Measurements from ENCODE around the gene MARK2.

Gene MARK2

DNA sequence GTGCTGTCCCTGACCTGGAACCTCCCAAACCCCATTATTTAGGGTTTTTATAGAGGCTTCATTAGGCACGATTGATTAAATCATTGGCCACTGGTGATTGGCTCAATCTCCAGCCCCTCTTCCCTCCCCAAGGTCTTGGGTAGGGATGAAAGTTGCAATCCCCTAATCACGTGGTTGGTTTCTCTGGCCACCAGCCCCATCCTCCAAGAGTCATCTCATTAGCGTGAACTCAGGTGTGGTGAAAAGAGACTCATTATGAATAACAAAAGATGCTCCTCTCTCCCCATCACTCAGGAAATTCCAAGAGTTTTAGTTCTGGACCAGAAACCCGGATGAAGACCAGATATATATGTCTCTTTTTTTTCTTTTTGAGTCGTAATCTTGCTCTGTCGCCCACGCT lies 7.6 kb upstream of the MARK2 start:
- no peak for DNase-seq

- DNase-seq, result no peak
Measured at GRCh38 chr11:63832336-63832735, 6.6 kb upstream of the MARK2 start.

DNA sequence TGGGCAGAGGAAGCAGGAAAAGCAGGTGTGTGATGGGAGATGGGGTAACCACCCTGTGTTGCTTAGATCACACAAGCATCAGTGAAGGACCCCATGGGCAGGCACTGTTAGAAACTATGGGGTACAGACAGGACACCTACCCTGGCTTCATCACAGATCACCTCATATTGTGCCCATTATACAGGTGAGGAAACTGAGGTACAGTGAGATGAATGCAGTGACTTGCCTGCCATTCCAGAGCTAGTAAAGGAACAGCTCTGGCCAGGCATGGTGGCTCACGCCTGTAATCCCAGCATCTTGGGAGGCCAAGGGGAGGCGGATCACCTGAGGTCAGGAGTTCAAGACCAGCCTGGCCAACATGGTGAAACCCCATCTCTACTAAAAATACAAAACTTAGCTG lies 5.9 kb upstream of the MARK2 start:
- DNase-seq, result no peak

DNA sequence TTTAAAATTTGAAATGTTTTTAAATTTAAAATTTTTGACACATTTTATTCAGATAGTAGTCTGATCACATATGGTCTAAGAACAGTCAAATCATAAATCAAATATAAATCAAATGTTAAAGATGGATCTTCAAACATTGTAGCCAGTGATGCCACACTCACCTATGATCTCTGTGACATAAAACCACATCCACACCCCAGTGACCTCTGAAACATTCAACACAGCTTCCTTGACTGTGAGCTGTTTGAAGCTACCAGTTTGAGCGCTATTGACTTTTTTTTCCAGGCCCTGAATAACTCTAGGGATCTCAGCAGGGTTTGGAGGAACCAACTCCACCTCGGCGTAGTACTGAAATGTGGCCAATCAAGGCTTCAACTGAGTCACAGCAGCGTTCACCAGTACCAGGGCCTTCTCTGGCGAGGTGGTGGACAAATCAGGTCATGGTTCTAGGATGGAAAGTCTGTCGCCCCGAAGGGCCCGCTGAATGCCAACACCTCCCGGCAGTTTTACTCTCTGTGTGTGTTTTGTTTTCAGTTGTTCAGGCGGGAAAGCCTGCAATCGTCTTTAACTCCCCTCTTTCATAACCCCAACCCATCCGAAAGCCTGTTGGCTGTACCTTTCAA lies 4.3 kb upstream of the MARK2 start:
- no peak for DNase-seq

GRCh38 chr11:63835158-63835545 lies 3.8 kb upstream of the MARK2 start:
- no peak for DNase-seq

DNA sequence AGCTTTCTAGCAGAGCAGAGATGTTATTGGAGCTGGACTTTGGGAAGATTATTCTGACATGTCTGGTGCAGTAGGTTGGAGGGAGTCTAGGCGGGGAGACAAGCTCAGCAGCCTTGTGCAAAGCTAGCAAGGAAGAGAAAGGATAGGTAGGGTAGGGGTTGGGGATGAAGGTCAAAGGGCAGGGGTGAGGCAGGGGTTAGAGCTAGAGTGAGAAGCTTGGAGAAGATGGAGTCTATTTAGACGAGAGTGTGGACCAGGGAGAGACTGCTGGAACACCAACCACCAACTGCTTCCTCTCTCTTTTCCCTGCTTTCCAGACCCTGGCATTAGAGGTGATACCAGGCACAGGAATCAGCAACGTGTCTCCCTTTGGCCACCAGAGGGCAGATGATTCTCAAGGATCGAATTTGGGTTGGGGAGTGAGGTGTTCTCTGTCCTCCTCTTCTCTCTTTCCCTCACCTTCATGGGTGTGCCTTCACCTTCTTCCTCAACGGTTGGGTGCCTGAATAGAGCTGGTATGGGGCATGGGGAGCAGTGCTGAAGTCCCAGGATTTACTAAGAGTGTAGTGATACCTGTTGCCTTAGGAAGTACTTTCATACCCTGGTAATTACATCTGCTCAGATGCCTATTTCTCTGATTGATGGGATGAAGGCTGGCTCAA lies 1.8 kb upstream of the MARK2 start:
- DNase-seq, result peak; percentile 84

DNA sequence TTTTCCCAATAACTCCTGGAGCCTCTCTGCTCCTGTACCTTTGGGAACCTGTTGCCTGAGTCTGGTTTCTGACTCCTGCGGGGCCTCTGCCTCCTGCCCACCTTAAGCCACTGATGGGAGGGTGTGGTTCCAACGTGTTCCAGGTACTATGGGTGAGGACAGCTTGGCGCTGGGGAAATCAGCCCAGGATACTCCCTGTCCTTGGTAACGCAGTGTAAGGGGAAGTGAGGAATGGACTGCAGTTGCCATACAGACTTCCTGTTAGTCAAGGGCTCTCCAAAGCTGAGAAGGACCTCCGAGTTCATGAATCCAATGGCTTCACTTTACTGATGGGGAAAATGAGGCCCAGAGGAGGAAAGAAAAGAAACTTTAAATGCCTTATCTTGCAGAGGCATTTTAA lies 1.2 kb upstream of the MARK2 start:
- DNase-seq, result no peak

DNA sequence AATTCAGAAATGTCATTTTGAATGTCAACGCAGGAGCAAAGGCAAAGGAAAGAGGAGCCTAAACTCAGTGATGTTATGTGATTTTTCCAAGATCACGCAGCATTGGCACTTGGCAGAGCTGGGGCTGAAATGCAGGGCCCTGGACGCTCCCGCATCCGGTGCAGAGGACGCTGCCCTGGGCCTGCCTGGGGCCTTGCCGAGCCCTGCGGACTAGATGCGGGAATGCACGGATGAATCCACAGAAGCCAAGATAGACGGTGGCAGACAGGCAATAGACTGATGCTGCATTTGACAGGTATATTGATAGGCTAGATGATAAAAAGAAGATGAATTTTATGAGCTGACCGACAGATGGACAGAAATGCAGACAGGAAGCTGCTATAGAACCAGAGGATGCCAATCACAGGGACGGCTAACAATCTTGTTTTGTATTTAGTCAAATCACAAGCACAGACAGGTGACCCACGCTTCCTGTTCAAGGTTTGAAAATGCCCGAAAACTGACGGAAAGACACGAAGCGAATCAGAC lies 696 bp upstream of the MARK2 start:
- no peak for DNase-seq

DNA sequence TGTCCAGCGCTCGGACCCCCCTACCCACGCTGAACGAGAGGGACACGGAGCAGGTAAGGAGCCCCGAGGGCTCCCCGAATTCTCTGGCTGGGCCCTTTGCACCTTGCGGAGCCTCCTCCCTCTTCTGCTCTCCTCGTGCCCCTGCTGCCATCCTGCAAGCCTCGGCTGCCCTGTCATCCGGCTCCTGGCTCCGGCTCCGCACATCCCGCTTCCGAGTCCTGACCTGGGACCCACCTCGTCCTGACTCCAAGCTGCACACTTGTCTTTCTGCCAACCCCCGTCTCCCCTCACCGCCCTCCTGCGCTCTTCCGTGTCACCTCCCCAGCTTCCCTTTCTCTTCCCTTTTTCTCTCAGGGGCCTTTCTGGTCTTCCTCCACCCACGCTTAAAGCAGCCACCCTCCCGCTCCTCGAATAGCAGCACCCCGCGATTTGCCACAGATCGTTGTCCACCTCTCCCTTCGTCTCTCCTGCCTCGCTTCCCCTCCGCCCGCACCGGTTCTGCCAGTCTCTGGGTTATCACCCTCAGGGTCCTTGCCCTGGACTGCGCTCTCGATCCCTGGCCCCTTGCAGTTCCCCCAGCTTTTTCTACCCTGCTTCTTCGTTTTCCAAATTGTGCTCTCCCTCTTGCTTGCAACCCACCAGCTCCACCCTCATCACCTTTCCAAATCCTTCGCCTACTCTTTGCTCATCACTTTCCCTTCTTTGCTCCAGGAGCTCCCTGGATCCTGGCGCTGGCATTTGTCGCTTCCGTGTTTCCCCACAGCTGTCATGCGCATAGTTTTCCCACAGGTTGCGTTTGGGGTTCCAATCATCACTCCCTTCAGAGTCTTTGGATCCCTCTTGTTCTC lies 822 bp downstream of the MARK2 start:
- peak; percentile 62 for DNase-seq

- DNase-seq, result no peak
Measured at GRCh38 chr11:63840356-63841060, 1.6 kb downstream of the MARK2 start.

GRCh38 chr11:63841554-63841953 lies 2.6 kb downstream of the MARK2 start:
- no peak for DNase-seq

- DNase-seq, result no peak
Measured at GRCh38 chr11:63843041-63843440, 4.1 kb downstream of the MARK2 start.

DNA sequence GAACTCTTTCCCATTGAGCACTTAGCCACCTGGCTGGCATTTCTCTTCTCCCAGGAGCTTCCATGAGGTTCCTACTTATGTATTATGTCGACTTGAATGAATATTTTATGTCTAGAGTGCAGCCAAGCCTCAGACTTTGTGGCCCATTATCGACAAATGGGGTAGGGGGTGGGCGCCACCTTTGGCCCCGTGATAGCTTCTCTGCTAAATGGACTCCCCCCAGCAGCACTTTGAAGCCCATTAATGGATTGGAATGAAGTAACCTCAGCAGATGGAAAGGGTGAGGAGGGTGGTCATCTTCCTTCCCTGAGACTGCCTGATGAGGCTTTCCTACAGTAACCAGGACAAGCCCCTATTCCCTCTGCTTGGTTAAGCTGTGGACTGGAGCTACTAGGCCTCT lies 5.9 kb downstream of the MARK2 start:
- DNase-seq, result no peak

DNA sequence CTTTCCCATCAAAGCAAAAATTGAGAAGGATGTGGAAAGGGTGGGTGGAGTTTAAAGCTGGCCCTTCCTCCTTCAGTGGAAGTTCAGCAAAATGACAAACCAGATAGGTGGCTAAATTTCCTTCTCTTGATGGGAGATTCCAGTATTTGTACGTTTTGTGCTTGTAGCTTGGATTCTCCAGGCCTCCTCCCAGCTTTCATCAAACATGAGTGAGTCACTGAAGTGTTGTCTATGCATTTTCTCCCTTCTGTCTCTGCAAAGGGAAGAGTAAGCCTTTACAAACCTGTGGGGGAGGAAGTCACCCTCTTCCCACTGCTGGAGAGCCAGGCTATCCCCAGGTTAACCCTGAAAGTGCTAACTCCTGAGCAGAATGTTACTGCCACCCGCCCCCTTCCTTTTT lies 6.4 kb downstream of the MARK2 start:
- DNase-seq, result no peak

GRCh38 chr11:63845911-63846310 lies 7.0 kb downstream of the MARK2 start:
- no peak for DNase-seq

DNA sequence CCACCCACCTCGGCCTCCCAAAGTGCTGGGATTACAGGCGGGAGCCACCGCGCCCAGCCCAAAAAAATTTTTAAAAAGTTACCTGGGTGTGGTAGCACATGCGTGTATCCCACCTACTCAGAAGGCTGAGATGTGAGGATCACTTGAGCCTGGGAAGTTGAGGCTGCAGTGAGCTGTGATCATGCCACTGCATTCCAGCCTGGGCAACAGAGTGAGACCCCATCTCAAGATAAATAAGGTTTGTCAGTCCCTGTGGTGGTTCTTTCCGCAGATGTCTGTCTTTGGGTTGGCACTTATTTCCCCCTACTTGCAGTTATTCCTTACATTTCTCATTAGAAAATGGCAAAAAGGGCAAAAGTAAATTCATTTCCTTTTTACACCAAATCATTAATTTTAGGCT lies 8.0 kb downstream of the MARK2 start:
- no peak for DNase-seq

DNA sequence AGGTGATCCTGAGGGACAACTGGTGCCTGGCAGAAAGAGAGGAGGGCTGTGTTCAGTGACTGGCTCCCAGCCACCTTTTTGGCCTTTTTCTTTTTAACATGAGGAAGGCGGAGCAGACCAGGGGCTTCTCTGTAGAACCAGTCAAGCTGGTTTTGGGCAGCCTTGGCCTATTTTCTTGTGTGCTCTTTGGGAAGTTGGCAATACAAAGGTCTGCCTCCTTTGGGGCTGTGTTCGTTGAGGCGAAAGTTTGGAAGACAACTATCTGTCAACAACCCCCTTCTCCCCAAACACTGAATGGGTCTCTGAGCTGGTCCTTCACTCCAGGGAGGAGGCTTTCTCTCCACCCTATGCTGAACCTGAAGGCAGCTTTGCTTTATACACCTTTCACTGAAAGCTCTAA lies 8.5 kb downstream of the MARK2 start:
- no peak for DNase-seq

- no peak for DNase-seq
Measured at GRCh38 chr11:63849691-63850090, 10.8 kb downstream of the MARK2 start.

GRCh38 chr11:63850920-63851319 lies 12.0 kb downstream of the MARK2 start:
- DNase-seq, result no peak

GRCh38 chr11:63851364-63851763 lies 12.5 kb downstream of the MARK2 start:
- no peak for DNase-seq

- DNase-seq, result no peak
Measured at GRCh38 chr11:63853476-63853875, 14.6 kb downstream of the MARK2 start.

DNA sequence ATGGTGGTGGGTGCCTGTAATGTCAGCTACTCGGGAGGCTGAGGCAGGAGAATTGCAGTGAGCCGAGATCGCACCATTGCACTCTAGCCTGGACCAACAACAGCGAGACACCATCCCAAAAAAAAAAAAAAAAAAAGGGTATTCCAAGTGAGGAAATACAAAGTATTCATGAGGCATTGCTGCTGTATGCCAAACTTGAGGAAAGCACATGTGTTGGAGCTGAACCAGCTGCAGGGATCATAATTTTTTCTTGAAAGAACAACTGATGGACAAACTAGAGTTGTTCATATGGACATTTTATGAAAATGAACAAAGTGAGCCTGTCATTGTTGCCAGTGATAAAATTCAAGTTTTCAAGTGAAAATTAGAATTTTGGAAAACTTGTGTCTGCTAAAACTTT lies 15.8 kb downstream of the MARK2 start:
- no peak for DNase-seq

GRCh38 chr11:63855975-63856374 lies 17.1 kb downstream of the MARK2 start:
- DNase-seq, result no peak

Measured in NCI-H2171 treated with DMSO at 0.1 percent for 48 hours (cell line).